Stimulated activated CD4-positive, alpha-beta T cell treated with anti-CD3 and anti-CD28 coated beads, Interleukin-15, amount 100 ng/mL, for 1 hour (primary cell): Measurements from ENCODE around the gene REXO1.

Source experiments
- DNase-seq, 2 donors: peaks; one replicate each; pipeline ENCODE4 v3.0.0-alpha.2; 2020; ENCODE audit warnings: low read depth in 1 of 2, low spot score in 1 of 2

The REXO1 gene

DNA sequence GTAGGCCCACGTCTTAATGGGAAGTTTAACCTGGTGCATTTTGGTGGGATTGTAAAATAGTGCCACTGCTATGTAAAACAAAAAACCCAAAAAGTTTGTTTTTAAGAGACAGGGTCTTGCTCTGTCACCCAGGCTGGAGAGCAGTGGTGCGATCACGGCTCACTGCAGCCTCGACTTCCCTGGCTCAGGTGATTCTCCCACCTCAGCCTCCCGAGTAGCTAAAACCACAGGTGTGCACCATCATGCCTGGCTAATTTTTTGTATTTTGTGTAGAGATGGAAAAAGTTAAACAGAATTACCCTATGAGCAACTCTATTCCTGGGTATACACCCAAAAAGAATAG, 820 bp upstream of the REXO1 start:
- no peak for DNase-seq

- DNase-seq, result no peak
Observed at GRCh38 chr19:1847684-1848398, 442 bp downstream of the REXO1 start.

- DNase-seq, result no peak
Observed at GRCh38 chr19:1847348-1847683, 967 bp downstream of the REXO1 start.

GRCh38 chr19:1846517-1847204, 1.6 kb downstream of the REXO1 start:
- no peak for DNase-seq

DNA sequence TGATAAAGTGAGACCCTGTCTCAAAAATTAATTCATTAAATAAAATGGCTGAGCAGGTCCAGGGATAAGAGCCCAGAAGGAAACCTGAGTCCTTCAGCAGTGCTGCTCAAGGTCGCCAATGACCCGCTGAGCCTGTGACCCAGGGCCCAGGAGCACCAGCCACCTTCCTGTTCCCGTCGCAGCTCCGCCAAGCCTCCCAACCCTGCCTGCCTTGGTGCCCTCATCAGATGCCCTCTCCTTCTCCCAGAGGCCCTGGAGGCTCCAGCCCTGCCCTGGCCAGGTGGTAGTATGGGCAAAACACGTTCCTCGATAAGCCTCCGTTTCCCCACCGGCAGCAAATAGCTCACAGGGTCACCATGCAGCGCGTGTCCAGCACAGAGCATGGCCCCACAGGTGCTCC, 2.6 kb downstream of the REXO1 start:
- DNase-seq, result no peak

DNA sequence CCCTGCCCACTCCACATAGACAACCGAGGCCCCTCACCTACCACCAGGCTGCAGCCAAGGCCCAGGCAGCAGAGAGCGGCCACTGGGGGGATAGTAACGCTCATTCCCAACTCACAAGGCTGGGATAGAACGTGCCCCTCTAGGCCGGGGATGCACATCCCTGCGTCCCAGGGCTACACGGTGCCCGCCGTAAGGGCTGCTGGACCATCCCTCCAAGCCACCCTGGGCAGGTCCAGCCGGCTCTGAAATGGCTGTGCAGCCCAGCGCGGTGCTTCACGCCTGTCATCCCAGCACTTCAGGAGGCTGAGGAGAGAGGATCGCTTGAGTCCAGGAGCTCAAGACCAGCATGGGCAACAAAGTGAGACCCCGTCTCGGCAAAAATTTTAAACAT, 3.2 kb downstream of the REXO1 start:
- DNase-seq, result no peak

DNA sequence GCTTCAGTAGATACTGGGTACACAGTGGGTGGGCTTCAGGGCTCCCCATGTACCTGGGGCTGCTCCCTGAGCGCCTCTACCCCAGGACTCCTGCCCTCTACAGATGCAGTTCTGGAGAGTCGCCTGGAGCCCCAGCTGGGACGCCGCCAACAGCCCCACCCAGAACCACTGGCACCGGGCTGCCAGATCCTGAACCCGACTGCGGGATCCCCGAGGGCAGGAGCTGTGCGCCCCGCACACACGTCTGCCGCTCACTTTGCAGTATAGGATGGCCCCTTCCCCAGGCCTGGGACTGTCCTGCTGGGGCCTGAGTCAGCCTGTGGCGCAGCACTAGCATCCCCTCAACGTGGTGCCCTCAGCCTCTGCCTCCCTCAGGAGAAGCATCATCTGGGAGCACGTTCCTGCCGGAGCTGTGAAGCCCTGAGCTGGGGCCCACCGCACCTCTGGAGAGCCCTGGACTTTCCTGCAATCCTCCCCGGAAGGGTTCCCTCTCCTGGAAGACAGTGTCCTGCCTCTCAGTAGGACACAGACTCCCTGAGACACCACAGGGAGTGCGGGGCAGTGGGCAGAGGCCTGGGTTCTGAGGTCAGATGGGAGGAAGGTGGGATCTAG, 3.7 kb downstream of the REXO1 start:
- DNase-seq, result no peak

- DNase-seq, result no peak
Observed at GRCh38 chr19:1843646-1844394, 4.5 kb downstream of the REXO1 start.

GRCh38 chr19:1843116-1843515, 5.2 kb downstream of the REXO1 start:
- no peak for DNase-seq

- no peak for DNase-seq
Observed at GRCh38 chr19:1841209-1841924, 6.9 kb downstream of the REXO1 start.

DNA sequence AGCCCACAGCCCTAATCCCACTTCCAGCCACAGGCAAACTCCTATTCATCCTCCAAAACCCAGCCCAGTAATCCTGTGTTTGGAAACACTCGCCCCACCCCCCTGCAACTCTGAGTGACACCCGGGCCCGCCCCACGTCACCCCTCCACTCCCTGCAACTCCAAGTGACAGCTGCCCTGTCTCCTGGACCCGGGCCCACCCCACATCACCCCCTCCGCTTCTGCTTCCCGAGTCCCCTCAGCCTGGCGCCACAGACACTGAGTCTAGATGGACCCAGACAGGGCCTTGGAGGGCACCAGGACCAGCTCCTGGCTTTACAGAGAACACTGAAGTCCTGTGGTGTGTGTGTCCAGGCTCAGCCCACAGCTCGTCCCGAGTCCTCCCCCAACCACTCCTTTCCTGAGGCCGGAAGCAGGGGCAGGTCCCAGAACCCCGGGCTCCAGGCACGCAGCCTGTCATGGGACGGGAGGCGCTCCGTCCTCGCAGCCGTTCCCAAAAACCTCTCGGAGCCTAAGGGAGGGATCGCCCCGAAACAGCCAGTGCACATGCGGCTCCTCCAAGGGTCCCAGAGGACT, 7.7 kb downstream of the REXO1 start:
- DNase-seq, result no peak

- DNase-seq, result no peak
Observed at GRCh38 chr19:1839658-1840540, 8.4 kb downstream of the REXO1 start.

GRCh38 chr19:1837625-1838105, 10.6 kb downstream of the REXO1 start:
- DNase-seq, result peak in 1 of 2 donors; percentile 49

DNA sequence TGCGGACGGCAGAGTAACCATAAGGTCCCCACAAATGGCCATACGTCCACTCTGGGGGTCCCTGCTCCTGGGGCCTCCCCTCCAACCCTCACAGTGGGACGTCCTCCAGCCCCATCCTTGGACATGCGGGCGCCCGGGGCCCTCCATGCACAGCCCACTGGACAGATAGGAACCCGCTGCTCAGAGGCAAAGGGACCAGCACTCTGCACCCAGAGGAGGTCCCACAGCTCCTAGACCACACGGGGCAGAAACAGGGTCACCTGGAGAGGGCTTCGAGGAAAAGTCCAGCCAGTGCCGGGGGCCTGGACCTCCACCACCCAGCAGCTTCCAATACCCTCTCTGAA, 11.1 kb downstream of the REXO1 start:
- no peak for DNase-seq

GRCh38 chr19:1836458-1837221, 11.6 kb downstream of the REXO1 start:
- DNase-seq, result no peak

DNA sequence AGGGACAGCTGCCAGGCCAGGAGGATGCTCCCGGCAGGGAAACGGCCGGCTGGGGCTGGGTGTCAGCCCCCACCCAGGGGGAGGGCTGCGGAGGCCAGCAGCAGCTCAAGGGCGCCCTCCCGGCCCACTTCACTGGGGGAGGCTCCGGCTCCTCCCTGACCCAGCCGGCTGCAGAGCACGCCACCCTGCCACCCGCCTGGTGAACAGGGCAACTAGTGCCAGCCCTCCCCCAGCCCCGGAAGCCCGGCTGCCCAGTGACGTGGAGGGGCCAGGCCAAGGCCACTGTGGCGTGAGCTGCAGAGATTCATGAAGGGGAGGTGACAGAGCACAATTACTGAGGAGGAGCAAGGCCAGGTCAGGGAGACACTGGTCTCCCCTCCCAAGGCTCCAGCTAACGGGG, 14.7 kb downstream of the REXO1 start:
- no peak for DNase-seq

DNA sequence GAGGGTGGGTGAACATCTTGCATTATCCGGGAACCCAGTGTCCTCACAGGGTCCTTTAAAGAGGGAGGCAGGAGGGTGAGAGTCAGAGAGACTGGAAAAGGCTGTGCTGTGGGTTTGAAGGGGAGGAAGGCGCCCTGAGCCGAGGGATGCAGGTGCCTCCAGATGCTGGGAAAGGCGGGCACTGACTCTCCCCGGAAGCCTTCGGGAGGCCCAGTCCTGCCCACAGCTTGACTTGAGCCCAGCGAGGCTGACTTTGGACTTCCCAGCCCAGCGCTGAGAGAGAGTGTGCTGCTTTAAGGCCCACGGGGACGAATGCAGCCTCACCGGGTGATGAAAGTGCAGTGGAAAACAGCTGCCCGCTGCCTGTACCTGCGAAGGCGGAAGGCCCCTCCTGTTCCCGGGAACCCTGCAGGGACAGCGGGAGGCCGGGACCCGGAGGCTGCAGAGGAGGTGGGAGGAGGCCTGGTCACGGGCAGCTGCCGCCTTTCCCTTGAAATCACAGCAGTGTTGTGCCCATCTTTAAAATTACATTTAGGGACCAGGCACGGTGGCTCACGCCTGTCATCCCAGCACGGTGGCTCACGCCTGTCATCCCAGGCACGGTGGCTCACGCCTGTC, 16.1 kb downstream of the REXO1 start:
- DNase-seq, result no peak

GRCh38 chr19:1830978-1831377, 17.3 kb downstream of the REXO1 start:
- DNase-seq, result no peak

DNA sequence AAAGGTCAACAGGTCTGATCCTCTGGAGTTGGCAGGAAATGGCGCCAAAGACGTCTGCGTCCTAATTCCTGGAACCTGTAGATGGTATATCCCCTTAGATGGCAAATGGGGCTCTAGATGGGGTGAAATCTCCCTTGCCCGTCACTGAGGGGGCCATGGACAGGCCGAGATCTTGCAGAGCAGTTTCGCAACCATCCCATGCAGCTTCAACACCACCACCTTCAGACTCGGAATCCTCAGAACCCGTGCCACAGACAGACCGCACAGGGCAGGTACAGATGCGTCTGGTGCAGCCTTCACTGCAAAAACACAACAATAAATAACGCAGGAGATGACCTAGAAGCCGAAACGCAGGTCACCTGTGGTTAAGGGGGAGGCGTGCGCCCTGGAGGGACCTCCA, 17.7 kb downstream of the REXO1 start:
- DNase-seq, result no peak
